Stimulated activated CD8-positive, alpha-beta memory T cell treated with anti-CD3 and anti-CD28 coated beads, Interleukin-12 subunit alpha, Interleukin-12 subunit beta, amount 100 ng/mL, for 24 hours (primary cell): ENCODE data around the gene RBFOX2.
"Not testable (repeated sequence)": the region's sequence is repeated elsewhere in the genome, so short reads cannot be mapped to it uniquely, and the experiment has no call there.

Experiments
- DNase-seq: peaks from one replicate; pipeline ENCODE4 v3.0.0-alpha.2; 2020; ENCODE audit errors: extremely low read depth

The RBFOX2 gene

GRCh38 chr22:36042240-36042639 lies 13.6 kb upstream of the RBFOX2 start:
- no peak for DNase-seq

- no peak for DNase-seq
Observed at GRCh38 chr22:36039125-36039524, 10.5 kb upstream of the RBFOX2 start.

- DNase-seq: no peak
Observed at GRCh38 chr22:36037102-36037758, 8.6 kb upstream of the RBFOX2 start.

GRCh38 chr22:36036167-36036624 lies 7.6 kb upstream of the RBFOX2 start:
- no peak for DNase-seq

GRCh38 chr22:36032611-36033010 lies 4.0 kb upstream of the RBFOX2 start:
- DNase-seq: no peak

GRCh38 chr22:36029406-36029755 lies 757 bp upstream of the RBFOX2 start:
- no peak for DNase-seq

GRCh38 chr22:36027935-36028645 lies 534 bp downstream of the RBFOX2 start:
- DNase-seq: no peak

GRCh38 chr22:36027579-36027934 lies 1.1 kb downstream of the RBFOX2 start:
- DNase-seq: no peak

GRCh38 chr22:36026741-36027140 lies 1.9 kb downstream of the RBFOX2 start:
- DNase-seq: no peak

- DNase-seq: no peak
Observed at GRCh38 chr22:36022697-36023096, 5.9 kb downstream of the RBFOX2 start.

GRCh38 chr22:36022162-36022561 lies 6.5 kb downstream of the RBFOX2 start:
- no peak for DNase-seq

GRCh38 chr22:36021606-36022153 lies 6.9 kb downstream of the RBFOX2 start:
- no peak for DNase-seq

GRCh38 chr22:36020865-36021264 lies 7.8 kb downstream of the RBFOX2 start:
- DNase-seq: not testable (repeated sequence)

- DNase-seq: no peak
Observed at GRCh38 chr22:36017651-36018091, 11.0 kb downstream of the RBFOX2 start.

- no peak for DNase-seq
Observed at GRCh38 chr22:36016684-36017083, 11.9 kb downstream of the RBFOX2 start.

GRCh38 chr22:36015811-36016529 lies 12.7 kb downstream of the RBFOX2 start:
- DNase-seq: no peak

GRCh38 chr22:36015155-36015810 lies 13.3 kb downstream of the RBFOX2 start:
- DNase-seq: no peak

- no peak for DNase-seq
Observed at GRCh38 chr22:36014546-36015074, 14.0 kb downstream of the RBFOX2 start.

GRCh38 chr22:36012332-36012731 lies 16.3 kb downstream of the RBFOX2 start:
- no peak for DNase-seq

- DNase-seq: no peak
Observed at GRCh38 chr22:36010882-36011281, 17.7 kb downstream of the RBFOX2 start.

- DNase-seq: no peak
Observed at GRCh38 chr22:36010090-36010489, 18.5 kb downstream of the RBFOX2 start.

GRCh38 chr22:36009085-36009484 lies 19.5 kb downstream of the RBFOX2 start:
- no peak for DNase-seq
